GM19467 (cell line): Measurements from ENCODE around the gene TAF11L4.
"Not testable (repeated sequence)": the region's sequence is repeated elsewhere in the genome, so short reads cannot be mapped to it uniquely, and the experiment has no call there.

Source experiments
- ATAC-seq: cut with Tn5 transposase; IDR thresholded peaks from one replicate; pipeline ENCODE4 v1.9.1; 2021; ENCODE audit warnings: mild to moderate bottlenecking, moderate library complexity; ENCODE audit not compliant: unreplicated experiment

TAF11L4 gene

DNA sequence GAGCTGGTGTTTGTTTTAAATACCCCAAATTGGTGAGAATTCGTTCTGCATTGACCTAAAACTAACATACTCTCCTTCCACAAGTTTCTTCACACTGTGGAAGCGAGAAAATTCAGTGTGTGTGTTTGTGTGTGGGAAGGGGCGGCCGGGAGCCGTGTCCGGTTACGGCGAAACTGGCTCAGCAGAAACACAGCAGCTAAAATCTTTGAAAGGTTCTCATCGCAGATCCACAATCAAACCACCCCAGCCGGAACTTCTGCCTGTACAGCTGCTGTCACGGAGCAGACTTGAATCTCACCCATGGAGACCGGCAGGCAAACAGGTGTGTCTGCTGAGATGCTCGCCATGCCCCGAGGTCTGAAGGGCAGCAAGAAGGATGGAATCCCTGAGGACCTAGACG is at the start of gene TAF11L4:
Gene TAF11L4, plus strand, starts transcription at position 301 of the 400 bp plus-strand sequence.
- ATAC-seq = not testable (repeated sequence)

DNA sequence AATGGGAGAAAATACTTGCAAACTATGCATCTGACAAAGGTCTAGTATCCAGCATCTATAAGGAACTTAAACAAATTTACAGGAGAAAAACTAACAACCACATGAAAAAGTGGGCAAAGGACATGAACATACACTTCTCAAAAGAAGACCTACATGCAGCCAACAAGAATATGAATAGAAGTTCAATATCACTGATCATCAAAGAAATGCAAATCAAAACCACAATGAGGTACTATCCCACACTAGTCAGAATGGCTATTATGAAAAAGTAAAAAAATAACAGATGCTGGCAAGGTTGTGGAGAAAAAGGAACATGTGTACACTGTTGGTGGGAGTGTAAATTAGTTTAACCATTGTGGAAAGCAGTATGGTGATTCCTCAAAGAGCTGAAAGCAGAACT is 46.5 kb upstream of the TAF11L4 start:
- not testable (repeated sequence) for ATAC-seq

DNA sequence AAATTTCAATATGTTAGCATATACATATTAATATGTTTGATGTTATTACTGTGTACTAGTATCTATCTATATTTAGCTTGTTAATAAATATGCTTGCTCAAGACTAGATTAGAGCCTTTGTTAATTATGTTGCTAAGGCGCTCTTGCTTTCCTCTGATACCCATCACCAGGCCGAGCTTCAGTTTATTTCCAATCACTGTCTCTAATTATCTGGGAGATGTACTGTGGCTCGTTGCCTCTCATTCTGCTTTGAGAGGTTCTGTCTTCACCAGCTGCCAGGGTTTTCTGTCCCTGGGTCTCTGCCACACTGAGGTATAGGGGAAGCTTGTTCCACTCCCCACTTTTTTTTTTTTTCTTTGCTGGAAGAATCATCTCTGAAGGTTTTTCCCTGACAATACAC is 44.6 kb upstream of the TAF11L4 start:
- no peak for ATAC-seq

DNA sequence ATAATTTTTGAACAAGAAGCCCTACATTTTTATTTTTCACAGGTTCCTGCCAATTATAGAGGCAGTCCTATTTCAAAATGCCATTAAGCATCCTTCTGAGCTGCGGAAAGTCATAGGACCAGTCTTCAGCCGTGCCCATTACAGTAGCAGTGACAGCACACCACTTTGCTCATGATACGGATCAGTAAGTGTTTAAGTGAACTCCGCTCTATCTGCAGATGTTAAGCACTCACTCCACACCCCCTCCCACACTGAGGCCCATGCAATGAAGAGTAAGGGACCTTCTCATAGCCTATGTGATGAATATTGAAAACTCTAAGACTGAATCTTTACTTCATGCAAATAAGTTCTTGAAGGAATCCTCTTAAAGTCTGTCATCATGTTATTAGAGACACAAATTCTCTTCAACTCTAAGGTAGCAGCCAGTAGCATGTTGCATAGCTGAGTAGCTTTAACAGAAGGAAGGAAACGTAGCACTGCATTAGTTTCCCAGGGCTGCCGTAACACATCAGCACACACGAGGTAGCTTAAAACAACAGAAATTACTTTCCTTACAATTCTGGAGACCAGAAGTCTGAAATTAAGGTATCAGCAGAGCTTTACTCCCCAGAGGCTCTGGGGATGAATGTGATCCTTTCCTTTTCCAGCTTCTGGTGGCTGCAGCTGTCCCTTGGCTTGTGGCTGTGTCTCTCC is 43.9 kb upstream of the TAF11L4 start:
- no peak for ATAC-seq

DNA sequence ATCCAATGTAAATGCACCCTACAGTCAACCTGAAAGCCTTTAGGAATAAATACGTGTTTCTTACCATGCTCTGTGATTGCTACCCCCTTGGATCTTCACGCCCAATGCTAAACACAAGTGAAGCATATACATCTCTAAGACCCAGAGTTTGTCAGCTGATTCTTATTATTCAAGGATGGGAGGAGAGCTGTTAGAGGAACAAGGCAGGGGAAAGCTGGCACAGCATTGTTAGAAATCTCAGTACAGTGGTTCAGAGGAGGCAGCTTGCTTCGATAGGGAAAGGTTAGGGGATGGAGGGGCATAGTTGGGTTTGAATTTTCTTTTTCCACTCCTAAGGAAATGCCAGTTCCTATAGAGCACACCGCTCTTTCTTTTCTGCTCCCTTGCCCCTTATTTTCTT is 40.2 kb upstream of the TAF11L4 start:
- no peak for ATAC-seq

DNA sequence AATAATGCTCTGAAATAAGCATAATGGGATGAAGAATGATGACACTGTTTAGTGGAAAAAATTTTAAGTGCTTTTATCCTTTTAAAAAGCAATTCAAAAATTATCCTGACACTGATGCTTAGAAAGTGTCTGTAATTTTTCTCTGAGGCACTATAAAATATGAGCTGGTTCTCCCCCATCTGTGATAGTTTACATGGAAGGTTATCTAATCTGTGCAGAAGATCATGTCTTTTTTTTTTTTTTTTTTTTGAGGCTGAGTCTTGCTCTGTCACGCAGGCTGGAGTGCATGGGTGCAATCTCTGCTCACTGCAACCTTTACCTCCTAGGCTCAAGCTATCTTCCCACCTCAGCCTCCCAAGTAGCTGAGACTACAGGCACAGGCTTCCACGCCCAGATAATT is 38.8 kb upstream of the TAF11L4 start:
- no peak for ATAC-seq

DNA sequence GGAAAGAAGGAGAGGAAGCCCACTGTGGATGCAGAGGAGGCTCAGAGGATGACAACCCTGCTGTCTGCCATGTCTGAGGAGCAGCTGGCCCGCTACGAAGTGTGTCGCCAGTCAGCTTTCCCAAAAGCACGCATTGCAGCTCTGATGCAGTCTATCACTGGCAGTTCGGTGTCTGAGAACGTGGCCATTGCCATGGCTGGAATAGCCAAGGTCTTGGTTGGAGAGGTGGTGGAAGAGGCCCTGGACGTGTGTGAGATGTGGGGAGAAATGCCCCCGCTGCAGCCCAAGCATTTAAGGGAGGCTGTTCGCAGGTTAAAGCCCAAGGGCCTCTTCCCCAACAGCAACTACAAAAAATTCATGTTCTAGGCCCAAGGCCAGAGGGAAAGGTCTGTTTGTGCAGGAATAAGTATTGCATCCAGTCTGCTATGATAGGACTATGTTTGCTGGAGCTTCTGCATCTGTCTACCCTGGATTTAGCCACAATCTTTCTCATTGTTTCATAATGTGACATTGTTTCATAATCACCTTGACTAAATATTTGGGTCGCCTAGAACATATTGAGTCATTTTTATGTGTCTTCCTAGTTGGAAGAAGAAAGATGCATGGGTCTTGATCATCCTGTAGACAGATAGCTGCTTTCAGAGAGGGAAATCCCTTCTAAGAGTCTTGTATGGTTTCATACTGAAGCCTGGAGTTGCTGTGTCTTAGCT is 35.0 kb upstream of the TAF11L4 start:
- ATAC-seq = not testable (repeated sequence)

DNA sequence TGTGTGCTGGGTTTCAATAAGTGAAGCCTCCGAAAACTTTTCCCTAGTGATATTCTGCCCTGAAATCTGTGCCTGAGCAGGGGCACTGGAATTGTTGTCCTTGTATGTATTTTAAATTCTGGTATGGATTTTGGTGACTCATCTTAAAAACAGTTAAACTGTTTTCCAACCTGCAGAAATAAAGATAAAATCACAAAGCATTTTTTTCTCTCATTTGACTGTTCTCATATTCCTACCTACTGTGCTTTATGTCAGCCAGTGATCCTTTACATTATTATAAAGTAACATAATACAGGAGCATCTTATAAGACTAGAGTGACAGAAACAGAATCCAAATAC is 34.5 kb upstream of the TAF11L4 start:
- no peak for ATAC-seq

DNA sequence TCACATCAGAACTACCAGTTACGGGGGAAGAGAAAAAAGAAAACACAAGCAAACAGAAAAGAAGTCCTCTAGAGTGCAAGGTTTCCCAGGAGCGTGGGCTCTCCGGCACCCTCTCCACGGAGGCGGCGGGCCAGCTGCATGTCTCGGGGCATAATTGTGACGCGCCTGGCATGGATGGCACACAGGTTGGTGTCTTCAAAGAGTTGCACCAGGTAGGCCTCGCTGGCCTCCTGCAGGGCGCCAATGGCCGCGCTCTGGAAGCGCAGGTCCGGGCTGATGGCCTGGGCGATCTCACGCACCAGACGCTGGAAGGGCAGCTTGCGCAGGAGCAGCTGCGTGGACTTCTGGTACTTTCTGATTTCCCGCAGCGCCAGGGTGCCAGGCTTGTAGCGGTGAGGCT is 30.3 kb upstream of the TAF11L4 start:
- not testable (repeated sequence) for ATAC-seq

DNA sequence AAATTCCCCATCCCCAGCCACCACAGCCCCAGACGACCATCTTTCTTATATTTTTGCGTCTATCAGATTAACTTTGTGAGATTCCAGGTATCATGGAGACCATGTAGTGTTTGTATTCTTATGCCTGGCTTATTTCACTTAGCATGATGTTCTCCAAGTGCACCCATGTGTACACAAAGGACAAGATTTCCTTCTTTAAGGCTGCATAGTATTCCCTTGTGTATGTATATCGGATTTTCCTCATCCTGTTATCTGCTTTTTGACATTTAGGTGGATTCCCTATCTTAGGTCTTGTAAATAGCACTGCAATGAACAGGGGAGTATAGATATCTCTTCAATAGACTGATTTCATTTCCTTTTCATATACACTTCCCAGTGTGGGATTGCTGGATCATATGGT is 28.8 kb upstream of the TAF11L4 start:
- no peak for ATAC-seq

DNA sequence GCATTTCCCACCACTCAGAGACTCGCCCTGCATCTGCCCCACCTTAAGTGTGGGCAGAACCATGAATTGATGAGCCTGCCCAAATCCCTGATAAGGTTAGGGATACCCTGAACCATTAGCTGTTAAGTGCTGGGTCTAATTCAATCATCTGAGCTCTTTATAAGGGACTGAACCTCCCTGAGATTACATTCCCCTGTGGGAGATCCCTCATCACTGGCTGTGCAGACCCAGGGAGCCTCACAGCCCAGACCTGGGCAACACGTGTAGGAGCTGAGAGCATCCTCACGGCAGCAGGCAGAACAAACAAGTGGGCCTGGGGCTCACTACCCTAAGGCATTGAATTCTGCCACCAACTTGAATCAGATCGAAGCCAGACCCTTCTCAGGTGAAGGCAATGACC is 24.2 kb upstream of the TAF11L4 start:
- no peak for ATAC-seq

DNA sequence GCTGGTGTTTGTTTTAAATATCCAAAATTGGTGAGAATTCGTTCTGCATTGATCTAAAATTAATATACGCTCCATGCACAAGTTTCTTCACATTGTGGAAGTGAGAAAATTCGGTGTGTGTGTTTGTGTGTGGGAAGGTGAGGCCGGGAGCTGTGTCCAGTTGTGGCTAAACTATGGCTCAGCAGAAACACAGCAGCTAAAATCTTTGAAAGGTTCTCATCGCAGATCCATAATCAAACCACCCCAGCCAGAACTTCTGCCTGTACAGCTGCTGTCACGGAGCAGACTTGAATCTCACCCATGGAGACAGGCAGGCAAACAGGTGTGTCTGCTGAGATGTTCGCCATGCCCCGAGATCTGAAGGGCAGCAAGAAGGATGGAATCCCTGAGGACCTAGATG is 23.7 kb upstream of the TAF11L4 start, which contains the start of gene TAF11L2:
Gene TAF11L2, plus strand, starts transcription at position 301 of the 400 bp plus-strand sequence.
- not testable (repeated sequence) for ATAC-seq

DNA sequence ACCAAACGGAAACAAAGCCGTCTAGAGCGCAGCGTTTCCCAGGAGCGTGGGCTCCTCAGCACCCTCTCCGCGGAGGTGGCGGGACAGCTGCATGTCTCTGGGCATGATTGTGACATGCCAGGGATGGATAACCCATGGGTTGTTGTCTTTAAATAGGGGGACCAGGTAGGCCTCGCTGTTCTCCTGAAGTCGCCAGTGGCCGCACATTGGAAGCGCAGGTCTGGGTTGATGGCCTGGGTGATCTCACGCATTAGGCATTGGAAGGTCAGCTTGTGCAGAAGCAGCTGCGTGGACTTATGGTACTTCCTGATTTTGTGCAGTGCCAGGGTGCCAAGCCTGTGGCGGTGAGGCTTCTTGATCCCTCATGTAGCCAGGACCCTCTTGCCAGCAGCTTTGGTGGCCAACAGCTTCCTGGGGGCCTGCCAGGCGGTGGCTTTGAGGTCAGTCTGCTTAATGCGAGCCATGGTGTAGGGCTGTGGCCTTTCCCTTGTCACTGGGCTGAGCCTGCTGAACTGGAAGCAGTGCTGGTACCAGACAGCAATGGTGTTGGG is 9.8 kb upstream of the TAF11L4 start:
- no peak for ATAC-seq

DNA sequence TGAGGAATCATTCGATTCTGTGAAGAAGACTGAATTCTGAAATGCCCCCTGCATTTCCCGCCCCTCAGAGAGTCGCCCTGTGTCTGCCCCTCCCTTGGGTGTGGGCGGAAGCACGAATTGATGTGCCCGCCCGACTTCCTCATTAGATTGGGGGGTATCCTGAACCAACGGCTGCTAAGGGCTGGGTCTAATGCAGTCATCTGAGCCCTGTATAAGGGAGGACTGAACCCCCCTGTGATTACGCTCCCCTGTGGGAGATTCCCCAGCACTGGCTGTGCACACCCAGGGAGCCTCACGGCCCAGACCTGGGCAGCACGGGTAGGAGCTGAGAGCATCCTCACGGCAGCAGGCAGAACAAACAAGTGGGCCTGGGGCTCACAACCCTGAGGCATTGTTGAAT is 4.1 kb upstream of the TAF11L4 start:
- ATAC-seq = not testable (repeated sequence)

DNA sequence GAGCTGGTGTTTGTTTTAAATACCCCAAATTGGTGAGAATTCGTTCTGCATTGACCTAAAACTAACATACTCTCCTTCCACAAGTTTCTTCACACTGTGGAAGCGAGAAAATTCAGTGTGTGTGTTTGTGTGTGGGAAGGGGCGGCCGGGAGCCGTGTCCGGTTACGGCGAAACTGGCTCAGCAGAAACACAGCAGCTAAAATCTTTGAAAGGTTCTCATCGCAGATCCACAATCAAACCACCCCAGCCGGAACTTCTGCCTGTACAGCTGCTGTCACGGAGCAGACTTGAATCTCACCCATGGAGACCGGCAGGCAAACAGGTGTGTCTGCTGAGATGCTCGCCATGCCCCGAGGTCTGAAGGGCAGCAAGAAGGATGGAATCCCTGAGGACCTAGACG is 3.5 kb upstream of the TAF11L4 start, which contains the start of gene TAF11L3:
Gene TAF11L3, plus strand, starts transcription at position 301 of the 400 bp plus-strand sequence.
- not testable (repeated sequence) for ATAC-seq

DNA sequence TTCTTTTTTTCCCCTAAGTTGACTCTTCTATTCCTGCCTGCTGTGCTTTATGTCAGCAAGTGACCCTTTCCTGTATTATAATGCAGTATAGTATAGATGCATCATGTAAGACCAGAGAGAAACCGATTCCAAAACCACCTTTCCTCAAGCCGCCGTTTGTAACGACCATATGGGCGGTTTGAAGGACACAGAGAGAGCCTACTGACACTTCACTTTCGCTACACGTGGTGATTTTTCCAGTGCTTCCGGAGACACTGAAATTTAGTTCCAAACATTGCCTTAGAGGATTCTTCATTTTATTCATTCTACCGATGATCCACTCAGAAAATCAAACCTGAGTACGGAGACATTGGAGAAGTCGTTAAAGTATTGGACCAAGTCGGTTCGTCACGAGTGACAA is 2.1 kb upstream of the TAF11L4 start:
- not testable (repeated sequence) for ATAC-seq

DNA sequence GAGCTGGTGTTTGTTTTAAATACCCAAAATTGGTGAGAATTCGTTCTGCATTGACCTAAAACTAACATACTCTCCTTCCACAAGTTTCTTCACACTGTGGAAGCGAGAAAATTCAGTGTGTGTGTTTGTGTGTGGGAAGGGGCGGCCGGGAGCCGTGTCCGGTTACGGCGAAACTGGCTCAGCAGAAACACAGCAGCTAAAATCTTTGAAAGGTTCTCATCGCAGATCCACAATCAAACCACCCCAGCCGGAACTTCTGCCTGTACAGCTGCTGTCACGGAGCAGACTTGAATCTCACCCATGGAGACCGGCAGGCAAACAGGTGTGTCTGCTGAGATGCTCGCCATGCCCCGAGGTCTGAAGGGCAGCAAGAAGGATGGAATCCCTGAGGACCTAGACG is 3.3 kb downstream of the TAF11L4 start, which contains the start of gene TAF11L5:
Gene TAF11L5, plus strand, starts transcription at position 301 of the 400 bp plus-strand sequence.
- not testable (repeated sequence) for ATAC-seq

DNA sequence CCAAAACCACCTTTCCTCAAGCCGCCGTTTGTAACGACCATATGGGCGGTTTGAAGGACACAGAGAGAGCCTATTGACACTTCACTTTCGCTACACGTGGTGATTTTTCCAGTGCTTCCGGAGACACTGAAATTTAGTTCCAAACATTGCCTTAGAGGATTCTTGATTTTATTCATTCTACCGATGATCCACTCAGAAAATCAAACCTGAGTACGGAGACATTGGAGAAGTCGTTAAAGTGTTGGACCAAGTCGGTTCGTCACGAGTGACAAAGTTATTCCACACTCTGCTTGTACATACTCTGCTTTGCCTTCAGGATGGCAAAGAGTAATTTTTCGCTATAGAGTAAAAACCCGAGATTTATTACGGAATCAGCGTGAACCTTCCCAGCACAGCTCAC is 4.9 kb downstream of the TAF11L4 start:
- not testable (repeated sequence) for ATAC-seq

DNA sequence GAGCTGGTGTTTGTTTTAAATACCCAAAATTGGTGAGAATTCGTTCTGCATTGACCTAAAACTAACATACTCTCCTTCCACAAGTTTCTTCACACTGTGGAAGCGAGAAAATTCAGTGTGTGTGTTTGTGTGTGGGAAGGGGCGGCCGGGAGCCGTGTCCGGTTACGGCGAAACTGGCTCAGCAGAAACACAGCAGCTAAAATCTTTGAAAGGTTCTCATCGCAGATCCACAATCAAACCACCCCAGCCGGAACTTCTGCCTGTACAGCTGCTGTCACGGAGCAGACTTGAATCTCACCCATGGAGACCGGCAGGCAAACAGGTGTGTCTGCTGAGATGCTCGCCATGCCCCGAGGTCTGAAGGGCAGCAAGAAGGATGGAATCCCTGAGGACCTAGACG is 6.8 kb downstream of the TAF11L4 start, which contains the start of gene TAF11L6:
Gene TAF11L6, plus strand, starts transcription at position 301 of the 400 bp plus-strand sequence.
- ATAC-seq = not testable (repeated sequence)
